GM20000 (cell line): ENCODE measurements around the gene ADAMTS8.

Experiments
- DNase-seq: peaks from one replicate; pipeline ENCODE4 v3.0.0; 2012; ENCODE audit warnings: low spot score
- CTCF ChIP-seq: IDR thresholded peaks from 2 replicates; pipeline ENCODE4 v1.5.1; 2012; ENCODE audit warnings: mild to moderate bottlenecking, control low read depth; ENCODE audit errors: extremely low read depth, missing control alignments

ADAMTS8 gene

GRCh38 chr11:130408401-130408890, 20.0 kb downstream of the ADAMTS8 start:
- DNase-seq: no peak
- no peak for TF ChIP-seq CTCF

DNA sequence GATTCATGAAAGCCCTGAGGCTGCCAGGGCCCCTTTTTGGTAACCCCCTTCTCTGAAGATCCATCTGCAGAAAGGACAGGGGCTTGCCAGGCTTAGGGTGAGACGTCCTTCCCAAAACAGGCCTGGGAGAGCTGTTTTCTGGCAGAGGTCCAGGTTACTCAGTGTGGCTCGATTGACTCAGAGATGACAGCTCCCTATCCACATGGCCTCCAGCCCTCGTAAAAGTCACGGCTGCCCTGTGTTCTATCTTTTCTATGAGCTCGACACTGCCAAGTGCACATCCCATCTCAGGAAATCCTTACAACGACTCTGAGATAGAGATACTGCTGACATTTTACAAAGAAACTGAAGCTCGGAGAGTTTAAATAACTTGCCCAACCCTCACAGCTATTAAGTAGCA, 20.4 kb downstream of the ADAMTS8 start:
- DNase-seq: no peak
- TF ChIP-seq CTCF: no peak

DNA sequence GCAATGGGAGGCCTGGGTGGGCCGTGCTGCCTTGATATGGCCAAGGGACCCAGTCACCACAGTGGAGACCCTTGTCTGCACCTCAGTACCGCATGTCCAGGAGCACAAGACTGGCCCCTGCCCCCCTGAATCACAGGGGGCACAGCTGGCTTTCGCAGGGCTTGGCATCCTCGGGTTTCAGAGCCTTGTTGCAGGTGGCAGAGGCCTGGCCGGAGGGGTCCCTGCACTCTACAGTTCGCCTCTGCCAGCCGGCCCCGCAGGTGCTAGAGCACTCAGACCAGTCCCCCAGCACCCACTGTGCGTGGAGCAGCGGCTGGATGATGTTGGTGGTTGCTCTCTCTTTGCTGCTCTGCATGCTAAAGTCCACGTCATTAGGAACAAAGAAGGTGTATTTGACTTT, 23.0 kb downstream of the ADAMTS8 start:
- no peak for DNase-seq
- TF ChIP-seq CTCF: no peak

- no peak for DNase-seq
- TF ChIP-seq CTCF: no peak
Measured at GRCh38 chr11:130404727-130405126, 23.7 kb downstream of the ADAMTS8 start.

GRCh38 chr11:130403967-130404366, 24.4 kb downstream of the ADAMTS8 start:
- TF ChIP-seq CTCF: no peak
- no peak for DNase-seq

- no peak for DNase-seq
- TF ChIP-seq CTCF: no peak
Measured at GRCh38 chr11:130403271-130403804, 25.1 kb downstream of the ADAMTS8 start.

DNA sequence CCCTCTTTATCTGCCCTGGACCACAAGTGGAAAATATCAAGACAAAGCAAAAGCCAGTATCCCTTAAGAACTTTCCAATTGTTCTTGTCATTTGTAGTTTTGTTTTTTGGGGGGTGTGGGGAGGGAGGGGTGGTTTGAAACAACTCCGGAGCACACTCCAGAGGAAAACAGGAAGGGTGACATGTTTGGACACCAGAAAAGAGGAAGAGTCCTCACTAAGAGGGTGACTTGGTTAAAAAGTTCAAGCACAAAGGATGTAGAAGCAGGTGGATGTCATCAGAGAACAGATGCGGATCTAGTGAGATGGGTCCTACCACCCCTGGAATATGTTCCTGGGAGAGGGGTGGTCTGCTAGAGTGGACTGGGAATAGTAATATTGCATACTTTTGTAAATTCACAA, 25.8 kb downstream of the ADAMTS8 start:
- DNase-seq: no peak
- TF ChIP-seq CTCF: no peak
